ENCODE results near the gene BTBD9.
"Not testable (repeated sequence)": the region's sequence is repeated elsewhere in the genome, so short reads cannot be mapped to it uniquely, and the experiment has no call there.

GRCh38 chr6:38425788-38426488 is 213.8 kb downstream of the BTBD9 start:
- TF ChIP-seq POLR2AphosphoS5 (IDR thresholded peaks at IDR 0.05; ENCODE audit: borderline replicate concordance, low read depth, low read length); FOXP2 (optimal IDR thresholded peaks at IDR 0.05; ENCODE audit: control extremely low read depth, extremely low read length, insufficient read depth): not testable (repeated sequence)
